Brain pericyte (primary cell): ENCODE measurements around the gene SRRM5.
"Not testable (repeated sequence)": the region's sequence is repeated elsewhere in the genome, so short reads cannot be mapped to it uniquely, and the experiment has no call there.

Source experiments
- DNase-seq: peaks from one replicate; pipeline ENCODE4 v3.0.0-alpha.2; 2012; ENCODE audit warnings: low read depth, low spot score

The SRRM5 gene

GRCh38 chr19:43616306-43616705 lies 4.4 kb downstream of the SRRM5 start:
- no peak for DNase-seq

DNA sequence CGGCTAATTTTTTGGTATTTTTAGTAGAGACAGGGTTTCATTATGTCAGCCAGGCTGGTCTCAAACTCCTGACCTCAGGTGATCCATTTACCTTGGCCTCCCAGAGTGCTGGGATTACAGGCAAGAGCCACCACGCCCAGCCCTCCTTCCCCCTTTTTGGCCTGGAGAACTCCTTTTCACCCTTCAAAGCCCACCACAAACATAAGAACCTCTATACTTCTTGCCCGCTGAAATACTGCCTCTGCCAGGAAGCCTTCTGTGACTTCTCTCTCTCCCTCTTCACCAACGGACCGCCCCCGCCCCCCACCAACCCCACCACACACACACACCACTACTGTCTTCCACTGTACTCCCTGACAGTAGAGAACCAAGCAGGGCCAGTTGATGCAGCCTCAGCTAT lies 5.1 kb downstream of the SRRM5 start:
- DNase-seq: no peak

GRCh38 chr19:43618921-43619261 lies 7.0 kb downstream of the SRRM5 start:
- DNase-seq: no peak

- DNase-seq: peak; percentile 68
Measured at GRCh38 chr19:43619262-43620060, 7.6 kb downstream of the SRRM5 start, which contains the start of gene ZNF428. TSS of gene ZNF428 (minus strand) at chr19:43619629. CDS start at chr19:43614304, 5,325 bp downstream.

DNA sequence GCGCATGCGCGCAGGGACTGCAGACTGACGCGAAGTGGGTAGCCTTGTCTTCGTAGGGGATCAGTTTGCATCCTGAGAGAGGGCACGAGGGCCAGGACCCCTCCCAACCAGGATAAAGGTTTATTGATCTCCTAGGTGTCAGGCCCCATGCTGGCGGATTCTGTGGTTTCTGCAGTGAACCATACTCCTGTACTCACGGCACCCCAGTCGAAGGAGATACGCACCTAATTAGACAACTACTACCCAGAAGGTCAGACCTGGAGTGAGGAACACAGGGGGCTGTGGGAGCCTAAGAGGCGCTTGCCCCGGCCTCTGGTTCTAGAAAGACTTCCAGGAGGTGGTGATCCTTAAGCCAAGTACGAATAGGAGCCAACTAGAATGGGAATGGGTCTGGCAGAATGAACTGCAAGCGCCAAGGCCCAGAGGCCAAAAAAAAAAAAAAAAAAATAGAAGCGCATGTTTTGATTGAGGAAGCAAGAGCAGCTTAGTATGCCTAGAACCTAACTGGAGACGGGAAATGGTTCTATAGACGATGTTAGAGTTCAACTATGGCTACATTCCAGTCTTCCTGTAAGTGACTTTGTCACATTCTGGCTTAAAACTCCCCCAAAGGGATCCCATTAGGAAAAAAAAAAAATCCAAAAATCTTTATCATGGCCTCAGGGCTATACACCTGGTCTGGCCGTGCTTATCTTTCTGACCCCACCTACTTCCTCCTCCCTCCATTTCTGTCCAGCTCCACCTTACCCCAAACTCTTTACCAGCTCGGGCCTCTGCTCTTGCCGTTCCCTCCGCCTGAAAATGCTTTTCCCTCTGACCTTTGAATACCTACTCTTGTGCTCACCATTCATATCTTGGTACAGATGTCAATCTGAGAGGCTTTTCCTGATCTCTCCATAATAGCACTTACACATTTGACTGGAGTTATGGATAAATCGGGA lies 8.4 kb downstream of the SRRM5 start:
- no peak for DNase-seq

- no peak for DNase-seq
Measured at GRCh38 chr19:43622070-43622469, 10.2 kb downstream of the SRRM5 start.

GRCh38 chr19:43622956-43623355 lies 11.1 kb downstream of the SRRM5 start:
- DNase-seq: no peak

DNA sequence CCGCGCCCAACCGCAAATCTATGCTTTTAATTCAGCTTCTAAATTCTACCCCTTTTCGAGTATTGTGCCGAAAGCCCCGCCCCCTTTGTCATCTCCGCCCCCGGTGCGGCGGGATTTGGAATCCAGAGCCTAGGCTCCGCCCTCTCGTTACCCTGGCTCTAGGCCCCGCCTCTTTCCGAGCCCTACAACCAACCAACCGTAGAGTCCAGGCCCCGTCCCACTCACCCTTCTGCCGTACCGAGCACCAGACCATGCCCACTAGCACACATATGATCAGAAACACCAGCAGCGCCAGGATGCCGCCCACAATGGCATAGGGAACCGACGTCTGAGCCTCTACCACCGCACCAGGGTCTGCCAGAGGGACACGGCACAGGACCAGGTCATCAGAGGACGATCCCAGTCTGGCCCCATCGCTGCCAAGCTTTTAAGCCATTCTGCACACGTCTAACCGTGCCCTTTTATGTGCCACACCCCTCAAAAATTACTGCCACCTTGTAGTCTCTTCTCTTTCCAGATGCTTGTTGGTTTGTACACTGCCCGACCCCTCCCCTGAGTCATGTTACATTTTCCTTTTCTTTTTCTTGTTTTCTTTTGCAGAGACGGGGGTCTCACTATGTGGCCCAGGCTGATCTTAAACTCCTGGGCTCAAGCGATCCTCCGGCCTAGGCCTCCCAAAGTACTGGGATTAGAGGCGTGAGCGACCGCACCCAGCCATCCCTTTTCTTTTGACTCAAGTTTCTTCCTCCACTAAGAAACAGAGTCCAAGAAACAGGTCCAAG lies 12.2 kb downstream of the SRRM5 start:
- no peak for DNase-seq

DNA sequence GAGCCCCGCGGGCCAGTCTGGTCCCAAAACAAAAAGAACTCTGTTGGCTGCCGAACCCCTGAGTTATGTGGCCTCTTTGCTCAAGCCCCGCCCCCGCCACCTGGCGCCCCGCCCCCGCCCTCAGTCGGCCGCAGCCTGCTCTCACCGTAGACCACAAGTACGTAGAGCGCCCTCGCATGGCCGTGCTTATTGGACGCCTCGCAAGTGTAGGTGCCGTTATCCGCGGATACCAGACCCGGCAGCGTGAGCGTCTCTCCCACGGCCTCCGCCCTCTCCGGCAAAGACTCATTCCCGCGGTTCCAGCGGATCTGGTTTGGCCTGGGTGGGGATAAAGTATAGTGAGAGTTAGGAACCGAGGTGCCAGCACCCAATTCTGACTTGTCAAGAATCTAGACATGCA lies 13.0 kb downstream of the SRRM5 start:
- no peak for DNase-seq

- DNase-seq: no peak
Measured at GRCh38 chr19:43625918-43626579, 14.2 kb downstream of the SRRM5 start.

DNA sequence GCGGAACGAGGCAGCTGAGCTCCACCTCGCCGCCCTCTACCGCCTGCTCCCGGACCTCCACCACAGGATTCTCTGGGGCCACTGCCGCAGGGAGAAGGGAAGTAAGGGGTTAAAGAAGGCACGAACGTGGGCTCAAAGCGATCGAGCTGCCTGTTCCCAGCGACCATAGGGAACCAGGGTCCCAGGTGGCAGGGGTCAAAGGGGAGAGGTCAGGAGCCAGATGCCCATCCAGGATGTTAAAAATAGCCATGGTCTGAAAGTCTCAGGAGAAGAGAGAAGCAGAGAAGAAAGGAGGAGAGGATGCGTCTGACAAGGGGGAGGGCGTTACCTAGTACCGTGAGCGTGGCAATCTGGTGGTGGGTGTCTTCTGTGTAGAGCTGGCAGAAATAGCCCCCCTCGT lies 14.9 kb downstream of the SRRM5 start:
- DNase-seq: no peak

DNA sequence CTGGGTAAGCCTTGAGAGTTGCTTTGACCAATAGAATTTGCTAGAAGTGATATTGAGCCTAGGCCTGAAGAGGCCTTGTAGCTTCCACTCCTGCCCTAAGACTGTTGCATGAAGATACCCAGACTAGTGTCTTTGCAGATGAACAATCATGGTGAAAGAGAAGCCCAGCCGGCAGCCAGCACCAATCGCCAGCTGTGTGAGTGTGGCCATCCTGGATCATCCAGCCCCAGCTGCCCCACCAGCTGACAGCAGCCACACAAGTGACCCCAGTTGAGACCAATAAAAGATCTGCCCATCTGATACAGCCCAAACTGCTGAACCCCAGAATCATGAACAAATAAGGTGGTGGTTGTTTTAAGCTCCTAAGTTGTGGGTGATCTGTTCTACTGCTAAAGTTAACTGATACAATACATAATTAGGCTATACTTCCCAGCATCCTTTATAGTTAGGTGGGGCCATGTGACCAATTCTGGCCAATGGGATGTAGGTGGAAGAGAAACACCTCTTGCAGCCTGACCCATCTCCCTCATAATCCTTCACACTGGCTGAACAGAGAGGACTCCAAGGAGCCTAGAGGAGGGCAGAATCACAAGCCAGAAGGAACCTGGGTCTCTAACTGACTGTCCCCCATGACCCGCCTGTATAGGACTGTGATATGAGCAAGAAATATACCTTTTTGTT lies 16.9 kb downstream of the SRRM5 start:
- DNase-seq: no peak

- no peak for DNase-seq
Measured at GRCh38 chr19:43631491-43631890, 19.6 kb downstream of the SRRM5 start.

GRCh38 chr19:43633520-43633919 lies 21.6 kb downstream of the SRRM5 start:
- DNase-seq: no peak

GRCh38 chr19:43634068-43634467 lies 22.2 kb downstream of the SRRM5 start:
- no peak for DNase-seq

GRCh38 chr19:43634506-43634871 lies 22.6 kb downstream of the SRRM5 start:
- DNase-seq: no peak

- DNase-seq: no peak
Measured at GRCh38 chr19:43634872-43635560, 23.1 kb downstream of the SRRM5 start.

- DNase-seq: not testable (repeated sequence)
Measured at GRCh38 chr19:43635561-43635940, 23.7 kb downstream of the SRRM5 start.

DNA sequence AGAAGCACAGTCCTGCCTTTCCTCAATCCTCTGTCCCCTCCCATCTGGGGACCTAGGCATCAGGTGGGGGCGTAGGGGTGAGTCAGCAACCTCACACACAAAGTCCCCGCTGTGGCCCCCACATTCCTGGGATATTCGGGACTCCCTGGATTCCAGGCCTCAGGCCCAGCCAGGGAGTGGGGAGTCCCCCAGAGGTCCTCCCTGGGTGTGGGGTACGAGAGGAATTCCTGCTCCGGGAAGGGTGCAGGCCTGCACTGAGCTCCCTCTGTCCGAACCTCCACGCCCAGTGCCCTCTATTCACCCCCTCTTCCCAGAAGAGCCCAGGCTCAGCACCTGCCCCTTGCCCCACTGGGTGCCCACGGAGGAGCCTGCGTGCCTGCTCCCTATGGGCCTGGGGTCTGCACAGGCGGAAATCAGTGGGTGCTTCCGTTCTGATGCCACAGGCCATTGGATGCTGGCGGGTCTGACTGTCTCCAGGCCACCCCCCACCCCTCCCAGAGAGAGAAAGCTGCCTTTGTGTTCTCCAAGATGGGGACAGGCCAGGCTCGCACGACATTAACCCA lies 24.3 kb downstream of the SRRM5 start:
- DNase-seq: no peak
